ENCODE data around the gene TMEM54.
"Not testable (repeated sequence)": the region's sequence is repeated elsewhere in the genome, so short reads cannot be mapped to it uniquely, and the experiment has no call there.

The TMEM54 gene

GRCh38 chr1:32917521-32917920 lies 16.3 kb upstream of the TMEM54 start:
- Histone ChIP-seq H3K9me3 (ENCODE audit: control insufficient read depth, low read length) (no peaks in the 10 kb centered on the region), H3K36me3 (ENCODE audit: control insufficient read depth, insufficient read depth, low read length, severe bottlenecking) (no peaks in the 10 kb centered on the region), H3K4me1 (ENCODE audit: control insufficient read depth, insufficient read depth, low read length) (peaks cover 18% of the 10 kb centered on the region), H3K27me3 (replicated peaks; ENCODE audit: control insufficient read depth, insufficient read depth, low read length) (peaks cover 3% of the 10 kb centered on the region), H3K9ac (ENCODE audit: low read length) (no peak overlapping the region), H3K4me3 (ENCODE audit: low read length) (no peak overlapping the region)
- DNase-seq (ENCODE audit: low read depth), result no peak

DNA sequence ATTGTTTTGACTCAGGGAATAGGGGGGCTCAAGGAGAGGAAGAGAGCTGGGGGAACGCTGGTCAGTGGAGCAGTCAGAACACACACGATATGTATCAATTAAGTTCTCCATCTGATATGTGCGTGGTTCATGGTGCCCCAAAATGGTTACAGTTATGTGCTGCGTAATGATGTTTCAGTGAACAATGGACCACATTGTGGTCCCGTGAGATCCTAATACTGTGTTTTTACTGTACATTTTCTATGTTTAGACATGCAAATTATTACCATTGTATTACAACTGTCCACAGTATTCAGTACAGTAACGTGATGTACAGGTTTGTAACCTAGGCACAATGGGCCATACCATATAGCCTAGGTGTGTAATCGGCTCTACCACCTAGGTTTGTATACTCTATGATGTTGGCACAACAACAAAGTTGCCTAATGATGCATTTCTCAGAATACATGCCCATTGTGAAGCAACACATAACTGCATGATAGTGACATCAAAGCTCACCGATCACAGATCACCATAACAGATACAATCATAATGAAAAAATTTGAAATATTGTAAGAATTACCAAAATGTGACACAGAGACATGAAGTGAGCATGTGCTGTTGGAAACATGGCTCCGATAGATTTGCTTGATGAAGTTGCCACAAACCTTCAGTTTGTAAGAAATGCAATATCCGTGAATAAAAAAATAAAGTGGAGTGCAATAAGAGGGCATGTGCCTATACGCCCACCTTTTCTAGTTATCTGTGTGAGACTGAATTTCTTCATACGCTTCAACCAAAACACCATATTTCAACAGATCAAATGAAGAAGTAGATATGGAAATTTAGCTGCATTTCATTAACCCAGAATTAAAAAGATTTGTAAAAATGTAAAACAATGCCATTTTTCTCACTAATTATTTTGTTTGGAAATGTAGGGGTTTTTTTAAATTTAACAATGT lies 14.8 kb upstream of the TMEM54 start:
- H3K36me3 ChIP-seq (ENCODE audit: control insufficient read depth, insufficient read depth, low read length, severe bottlenecking), result no peaks in the 10 kb centered on the region
- no peak overlapping the region for H3K9ac ChIP-seq (ENCODE audit: low read length)
- no peaks in the 10 kb centered on the region for H3K9me3 ChIP-seq (ENCODE audit: control insufficient read depth, low read length)
- H3K4me1 ChIP-seq (ENCODE audit: control insufficient read depth, insufficient read depth, low read length), result peaks cover 15% of the 10 kb centered on the region
- DNase-seq (ENCODE audit: low read depth), result no peak
- no peak overlapping the region for H3K4me3 ChIP-seq (ENCODE audit: low read length)
- H3K27me3 ChIP-seq (replicated peaks; ENCODE audit: control insufficient read depth, insufficient read depth, low read length), result peaks cover 3% of the 10 kb centered on the region

GRCh38 chr1:32910319-32910718 lies 9.1 kb upstream of the TMEM54 start:
- H3K4me1 ChIP-seq (ENCODE audit: control insufficient read depth, insufficient read depth, low read length), result no peaks in the 10 kb centered on the region
- no peak for DNase-seq (ENCODE audit: low read depth)
- H3K27me3 ChIP-seq (replicated peaks; ENCODE audit: control insufficient read depth, insufficient read depth, low read length), result peaks cover 3% of the 10 kb centered on the region
- no peak overlapping the region for H3K4me3 ChIP-seq (ENCODE audit: low read length)
- peaks cover 4% of the 10 kb centered on the region for H3K9me3 ChIP-seq (ENCODE audit: control insufficient read depth, low read length)
- H3K9ac ChIP-seq (ENCODE audit: low read length), result no peak overlapping the region
- no peaks in the 10 kb centered on the region for H3K36me3 ChIP-seq (ENCODE audit: control insufficient read depth, insufficient read depth, low read length, severe bottlenecking)

DNA sequence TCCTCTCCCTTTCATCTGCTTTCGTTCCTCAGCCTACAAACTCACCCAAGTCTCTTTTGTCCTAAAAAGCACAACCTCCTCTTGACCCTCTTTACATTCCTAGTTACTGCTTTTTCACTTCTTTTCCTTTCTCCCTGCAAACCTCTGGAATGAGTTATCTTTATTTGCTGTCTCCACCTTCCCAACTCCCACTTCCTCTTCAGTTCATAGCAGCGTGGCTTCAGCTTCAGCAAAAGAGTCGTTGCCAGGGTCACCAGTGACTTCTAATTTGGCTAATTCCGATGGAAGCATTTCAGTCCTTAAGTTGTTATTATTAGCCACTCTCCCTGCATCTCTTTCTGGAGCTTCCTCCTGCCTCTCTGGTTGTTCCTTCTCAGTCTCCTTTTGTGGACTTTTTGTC lies 6.2 kb upstream of the TMEM54 start:
- no peaks in the 10 kb centered on the region for H3K36me3 ChIP-seq (ENCODE audit: control insufficient read depth, insufficient read depth, low read length, severe bottlenecking)
- no peaks in the 10 kb centered on the region for H3K27me3 ChIP-seq (replicated peaks; ENCODE audit: control insufficient read depth, insufficient read depth, low read length)
- DNase-seq (ENCODE audit: low read depth), result no peak
- H3K4me1 ChIP-seq (ENCODE audit: control insufficient read depth, insufficient read depth, low read length), result no peaks in the 10 kb centered on the region
- H3K9me3 ChIP-seq (ENCODE audit: control insufficient read depth, low read length), result peaks cover 4% of the 10 kb centered on the region
- no peak overlapping the region for H3K9ac ChIP-seq (ENCODE audit: low read length)
- no peak overlapping the region for H3K4me3 ChIP-seq (ENCODE audit: low read length)

DNA sequence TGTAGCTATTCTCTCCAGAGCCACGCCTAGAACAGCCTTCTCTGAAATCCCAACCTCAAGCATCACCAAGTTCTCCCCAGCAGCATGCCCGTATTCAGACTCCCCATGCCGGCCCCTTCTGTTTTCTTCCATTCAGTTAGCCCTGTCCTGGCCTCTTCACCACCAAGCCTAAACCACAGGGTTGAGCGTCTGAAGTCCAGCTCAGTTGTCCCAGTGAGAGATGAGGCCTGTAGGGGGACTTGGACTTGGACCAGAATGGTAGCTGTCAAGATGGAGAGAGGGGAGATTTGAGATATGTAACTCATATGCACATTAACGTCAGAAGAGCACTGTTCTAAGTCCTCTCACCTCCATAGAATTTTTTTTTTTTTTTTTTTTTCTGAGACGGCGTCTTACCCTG lies 5.5 kb upstream of the TMEM54 start:
- Histone ChIP-seq H3K4me3 (ENCODE audit: low read length) (no peak overlapping the region), H3K27me3 (replicated peaks; ENCODE audit: control insufficient read depth, insufficient read depth, low read length) (no peaks in the 10 kb centered on the region), H3K4me1 (ENCODE audit: control insufficient read depth, insufficient read depth, low read length) (no peaks in the 10 kb centered on the region), H3K9me3 (ENCODE audit: control insufficient read depth, low read length) (peaks cover 4% of the 10 kb centered on the region), H3K9ac (ENCODE audit: low read length) (no peak overlapping the region), H3K36me3 (ENCODE audit: control insufficient read depth, insufficient read depth, low read length, severe bottlenecking) (no peaks in the 10 kb centered on the region)
- no peak for DNase-seq (ENCODE audit: low read depth)

GRCh38 chr1:32905588-32905987 lies 4.4 kb upstream of the TMEM54 start:
- H3K4me3 ChIP-seq (ENCODE audit: low read length); DNase-seq (ENCODE audit: low read depth); H3K27me3 ChIP-seq (replicated peaks; ENCODE audit: control insufficient read depth, insufficient read depth, low read length); H3K9ac ChIP-seq (ENCODE audit: low read length); H3K9me3 ChIP-seq (ENCODE audit: control insufficient read depth, low read length); H3K4me1 ChIP-seq (ENCODE audit: control insufficient read depth, insufficient read depth, low read length); H3K36me3 ChIP-seq (ENCODE audit: control insufficient read depth, insufficient read depth, low read length, severe bottlenecking): not testable (repeated sequence)

DNA sequence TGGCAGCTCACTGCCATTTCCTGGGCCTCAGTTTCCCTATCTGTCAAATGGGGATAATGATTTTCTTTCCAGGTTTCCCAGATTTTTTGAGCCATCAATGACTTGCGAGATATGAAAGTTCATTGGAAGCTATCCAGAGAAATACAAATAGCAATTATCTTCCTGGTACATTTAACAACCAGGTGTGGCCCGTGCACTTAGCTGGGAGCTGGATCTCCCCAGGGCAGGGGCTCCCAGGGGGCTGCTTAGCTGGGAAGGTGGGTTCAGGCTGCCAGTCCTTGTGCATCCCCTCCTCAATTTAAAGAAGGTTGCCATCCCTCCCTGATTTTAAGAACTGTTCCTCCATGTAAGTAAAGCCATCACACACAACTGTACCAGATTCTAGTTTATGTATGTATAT lies 3.6 kb upstream of the TMEM54 start:
- Histone ChIP-seq H3K4me3 (ENCODE audit: low read length) (no peak overlapping the region), H3K9ac (ENCODE audit: low read length) (no peak overlapping the region), H3K4me1 (ENCODE audit: control insufficient read depth, insufficient read depth, low read length) (no peaks in the 10 kb centered on the region), H3K36me3 (ENCODE audit: control insufficient read depth, insufficient read depth, low read length, severe bottlenecking) (no peaks in the 10 kb centered on the region), H3K27me3 (replicated peaks; ENCODE audit: control insufficient read depth, insufficient read depth, low read length) (no peaks in the 10 kb centered on the region), H3K9me3 (ENCODE audit: control insufficient read depth, low read length) (no peaks in the 10 kb centered on the region)
- no peak for DNase-seq (ENCODE audit: low read depth)

GRCh38 chr1:32903991-32904785 lies 3.0 kb upstream of the TMEM54 start:
- H3K4me1 ChIP-seq (ENCODE audit: control insufficient read depth, insufficient read depth, low read length), result no peaks in the 10 kb centered on the region
- no peak for DNase-seq (ENCODE audit: low read depth)

DNA sequence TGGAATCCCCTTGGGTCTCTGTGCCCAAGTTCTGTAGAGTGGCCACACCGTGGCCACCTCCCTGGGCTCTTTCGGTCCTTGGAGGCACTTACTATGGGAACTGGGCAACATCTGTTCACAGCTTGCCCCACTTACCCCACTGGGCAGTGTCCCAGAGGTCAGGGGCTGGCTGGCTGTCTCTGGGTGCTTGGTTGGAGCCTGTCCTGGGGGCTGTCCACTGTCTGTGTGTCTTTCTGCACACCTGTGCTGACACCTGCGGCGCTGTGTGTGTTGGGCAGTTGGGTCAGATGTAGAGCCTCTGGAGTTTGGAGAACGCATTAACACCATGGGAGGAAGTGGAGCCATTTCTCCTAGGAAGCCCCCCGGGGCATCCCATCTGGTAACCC lies 1.3 kb upstream of the TMEM54 start:
- Histone ChIP-seq H3K36me3 (ENCODE audit: control insufficient read depth, insufficient read depth, low read length, severe bottlenecking) (no peaks in the 10 kb centered on the region), H3K9ac (ENCODE audit: low read length) (no peak overlapping the region), H3K9me3 (ENCODE audit: control insufficient read depth, low read length) (no peaks in the 10 kb centered on the region), H3K4me3 (ENCODE audit: low read length) (no peak overlapping the region), H3K27me3 (replicated peaks; ENCODE audit: control insufficient read depth, insufficient read depth, low read length) (no peaks in the 10 kb centered on the region), H3K4me1 (ENCODE audit: control insufficient read depth, insufficient read depth, low read length) (no peaks in the 10 kb centered on the region)
- DNase-seq (ENCODE audit: low read depth), result no peak

More at GRCh38 chr1:32903991-32904785, 3.0 kb upstream of the TMEM54 start:
- no peaks in the 10 kb centered on the region for H3K27me3 ChIP-seq (replicated peaks; ENCODE audit: control insufficient read depth, insufficient read depth, low read length)
- no peak overlapping the region for H3K9ac ChIP-seq (ENCODE audit: low read length)
- H3K9me3 ChIP-seq (ENCODE audit: control insufficient read depth, low read length), result no peaks in the 10 kb centered on the region
- H3K4me3 ChIP-seq (ENCODE audit: low read length), result no peak overlapping the region
- H3K36me3 ChIP-seq (ENCODE audit: control insufficient read depth, insufficient read depth, low read length, severe bottlenecking), result no peaks in the 10 kb centered on the region

GRCh38 chr1:32901823-32902534 lies 790 bp upstream of the TMEM54 start:
- Histone ChIP-seq H3K4me3 (ENCODE audit: low read length) (peak overlapping the region; percentile 76), H3K27me3 (replicated peaks; ENCODE audit: control insufficient read depth, insufficient read depth, low read length) (no peaks in the 10 kb centered on the region), H3K9ac (ENCODE audit: low read length) (peak overlapping the region; percentile 78), H3K36me3 (ENCODE audit: control insufficient read depth, insufficient read depth, low read length, severe bottlenecking) (no peaks in the 10 kb centered on the region), H3K9me3 (ENCODE audit: control insufficient read depth, low read length) (no peaks in the 10 kb centered on the region), H3K4me1 (ENCODE audit: control insufficient read depth, insufficient read depth, low read length) (no peaks in the 10 kb centered on the region)
- DNase-seq (ENCODE audit: low read depth), result no peak

- peak overlapping the region; percentile 76 for H3K4me3 ChIP-seq (ENCODE audit: low read length)
- H3K4me1 ChIP-seq (ENCODE audit: control insufficient read depth, insufficient read depth, low read length), result no peaks in the 10 kb centered on the region
- H3K9me3 ChIP-seq (ENCODE audit: control insufficient read depth, low read length), result no peaks in the 10 kb centered on the region
- no peaks in the 10 kb centered on the region for H3K27me3 ChIP-seq (replicated peaks; ENCODE audit: control insufficient read depth, insufficient read depth, low read length)
- H3K9ac ChIP-seq (ENCODE audit: low read length), result peak overlapping the region; percentile 68
- no peaks in the 10 kb centered on the region for H3K36me3 ChIP-seq (ENCODE audit: control insufficient read depth, insufficient read depth, low read length, severe bottlenecking)
- DNase-seq (ENCODE audit: low read depth), result peak; percentile 11
Measured at GRCh38 chr1:32900371-32900955, 726 bp downstream of the TMEM54 start.

All from adipocyte (in vitro differentiated cells).